AG09319 (cell line): Measurements from ENCODE around the gene PCSK5.
"Not testable (repeated sequence)": the region's sequence is repeated elsewhere in the genome, so short reads cannot be mapped to it uniquely, and the experiment has no call there.

ENCODE experiments used
- DNase-seq: peaks from one replicate; pipeline ENCODE4 v3.0.0-alpha.2; 2010; ENCODE audit warnings: low read depth; ENCODE audit errors: extremely low read depth
- TF ChIP-seq, protein P1 (sequence below): IDR thresholded peaks from 2 replicates; pipeline ENCODE4 v1.5.1; 2011; ENCODE audit warnings: low read depth, mild to moderate bottlenecking, inconsistent platforms, low read length, moderate library complexity

The PCSK5 gene

GRCh38 chr9:76310577-76310976, 420.1 kb downstream of the PCSK5 start:
- TF ChIP-seq, protein P1, sequence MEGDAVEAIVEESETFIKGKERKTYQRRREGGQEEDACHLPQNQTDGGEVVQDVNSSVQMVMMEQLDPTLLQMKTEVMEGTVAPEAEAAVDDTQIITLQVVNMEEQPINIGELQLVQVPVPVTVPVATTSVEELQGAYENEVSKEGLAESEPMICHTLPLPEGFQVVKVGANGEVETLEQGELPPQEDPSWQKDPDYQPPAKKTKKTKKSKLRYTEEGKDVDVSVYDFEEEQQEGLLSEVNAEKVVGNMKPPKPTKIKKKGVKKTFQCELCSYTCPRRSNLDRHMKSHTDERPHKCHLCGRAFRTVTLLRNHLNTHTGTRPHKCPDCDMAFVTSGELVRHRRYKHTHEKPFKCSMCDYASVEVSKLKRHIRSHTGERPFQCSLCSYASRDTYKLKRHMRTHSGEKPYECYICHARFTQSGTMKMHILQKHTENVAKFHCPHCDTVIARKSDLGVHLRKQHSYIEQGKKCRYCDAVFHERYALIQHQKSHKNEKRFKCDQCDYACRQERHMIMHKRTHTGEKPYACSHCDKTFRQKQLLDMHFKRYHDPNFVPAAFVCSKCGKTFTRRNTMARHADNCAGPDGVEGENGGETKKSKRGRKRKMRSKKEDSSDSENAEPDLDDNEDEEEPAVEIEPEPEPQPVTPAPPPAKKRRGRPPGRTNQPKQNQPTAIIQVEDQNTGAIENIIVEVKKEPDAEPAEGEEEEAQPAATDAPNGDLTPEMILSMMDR, result no peak

GRCh38 chr9:76310991-76311390, 420.5 kb downstream of the PCSK5 start:
- DNase-seq, result no peak

More at GRCh38 chr9:76310577-76310976, 420.1 kb downstream of the PCSK5 start:
- no peak for DNase-seq

DNA sequence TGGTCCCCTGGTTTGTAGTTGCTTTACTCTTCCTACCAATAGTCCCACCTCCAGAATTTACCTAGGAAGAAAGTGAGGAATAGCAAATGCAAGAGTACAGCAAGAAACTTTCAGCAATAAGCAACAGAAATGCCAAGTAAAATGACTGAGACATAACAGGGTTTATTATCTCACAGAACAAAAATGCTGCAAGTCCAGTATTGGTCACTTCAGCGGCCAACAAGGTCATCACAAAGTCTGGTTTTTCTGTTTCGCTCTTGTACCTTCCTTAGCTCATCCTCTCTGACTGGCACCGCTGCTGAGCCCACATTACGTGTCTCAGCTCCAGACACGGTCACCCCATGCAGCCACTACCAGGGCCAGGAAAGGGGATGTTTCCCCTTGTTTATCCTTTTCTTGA, 421.1 kb downstream of the PCSK5 start:
- DNase-seq, result no peak

More at GRCh38 chr9:76310991-76311390, 420.5 kb downstream of the PCSK5 start:
- TF ChIP-seq, protein P1, result no peak

GRCh38 chr9:76313771-76314170, 423.3 kb downstream of the PCSK5 start:
- no peak for DNase-seq
- TF ChIP-seq, protein P1, result no peak

More for the DNA sequence above, 421.1 kb downstream of the PCSK5 start:
- TF ChIP-seq, protein P1, result no peak

GRCh38 chr9:76314321-76314720, 423.8 kb downstream of the PCSK5 start:
- TF ChIP-seq, protein P1, result no peak
- no peak for DNase-seq

GRCh38 chr9:76316069-76316468, 425.6 kb downstream of the PCSK5 start:
- TF ChIP-seq, protein P1, result no peak
- DNase-seq, result no peak

GRCh38 chr9:76319466-76319865, 429.0 kb downstream of the PCSK5 start:
- not testable (repeated sequence) for DNase-seq

GRCh38 chr9:76321195-76321828, 430.8 kb downstream of the PCSK5 start:
- TF ChIP-seq, protein P1, result no peak
- no peak for DNase-seq
